T47D (cell line): ENCODE results near the gene RAD52.

Experiments used
- DNase-seq, 2 experiments: peaks; one replicate each; pipeline versions ENCODE4 v3.0.0 to v3.0.0-alpha.2; 2011 to 2012; ENCODE audit warnings: low read depth in 1 of 2, low spot score in 1 of 2
- JUND ChIP-seq: IDR thresholded peaks from 2 replicates; pipeline ENCODE4 v1.6.1; 2012; ENCODE audit warnings: low read depth
- in situ Hi-C: cut with HindIII; loops from 2 replicates; pipeline ENCODE4 v1.10.0; 2016; ENCODE audit warnings: low sequenced_read_pairs, low pct_unique_long_range_greater_than_20kb

Gene RAD52

GRCh38 chr12:867905-868304 lies 81.6 kb downstream of the RAD52 start:
- TF ChIP-seq JUND, result no peak
- DNase-seq, result no peak
- in situ Hi-C loops, result no loop called here

GRCh38 chr12:865614-866013 lies 83.9 kb downstream of the RAD52 start:
- in situ Hi-C loops, result no loop called here
- no peak for TF ChIP-seq JUND

DNA sequence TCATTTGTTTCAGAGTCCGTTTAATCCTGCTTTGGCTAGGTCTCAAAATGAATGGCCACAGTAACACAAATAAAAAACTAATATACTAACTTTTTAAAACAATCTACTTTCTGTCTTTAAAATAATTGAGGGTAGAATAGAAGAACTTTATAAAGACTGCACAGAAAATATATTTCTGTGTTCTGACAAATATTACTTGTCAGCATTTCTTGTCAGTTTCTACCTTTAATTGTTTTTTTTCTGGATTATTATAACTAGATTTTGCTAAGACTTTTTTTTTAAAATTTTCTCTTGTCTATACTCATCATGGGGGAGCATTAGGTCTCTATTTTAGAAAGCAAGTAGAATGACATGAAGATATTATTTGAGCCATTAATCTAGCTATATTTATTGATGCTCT lies 86.2 kb downstream of the RAD52 start:
- no peak for TF ChIP-seq JUND
- in situ Hi-C loops, result no loop called here
- no peak for DNase-seq

More at GRCh38 chr12:865614-866013, 83.9 kb downstream of the RAD52 start:
- no peak for DNase-seq

DNA sequence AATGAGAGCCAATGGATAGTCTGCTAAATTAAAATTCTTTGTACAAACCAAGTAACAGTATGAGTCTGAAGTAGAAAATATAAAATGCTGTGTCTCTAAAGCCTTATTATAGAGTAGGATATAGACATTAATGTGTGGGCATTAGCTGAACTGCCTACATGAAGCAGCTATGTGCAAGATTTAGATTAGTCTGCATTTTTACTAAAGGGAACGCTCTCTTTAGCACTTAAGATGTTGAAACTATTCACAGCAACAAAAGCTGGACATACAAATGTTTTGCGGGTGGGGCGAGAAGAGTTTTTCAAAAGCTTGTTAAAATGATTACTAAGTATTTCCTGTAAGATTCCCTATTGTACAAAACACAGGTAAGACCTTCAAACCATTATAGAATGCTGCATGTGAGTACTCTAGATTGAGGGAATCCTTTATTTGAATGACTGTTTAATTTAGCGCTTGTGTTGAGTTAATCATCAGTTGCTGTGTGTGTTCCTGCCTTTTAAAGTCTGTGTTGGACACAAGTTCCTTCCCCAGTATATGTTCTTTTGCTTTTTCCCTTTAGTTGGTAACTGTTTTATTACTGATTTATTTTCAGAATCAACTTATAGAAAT lies 87.1 kb downstream of the RAD52 start:
- in situ Hi-C loops, result no loop called here
- no peak for DNase-seq
- no peak for TF ChIP-seq JUND
